ENCODE data around the gene TIMM13. TPM values are rescaled to one million over a fixed set of nuclear protein-coding genes. Genes with fewer than 3 reads are reported as not detected.

Gene TIMM13
- total RNA-seq, 1 experiment from 2014 or later, result 49.3 TPM

DNA sequence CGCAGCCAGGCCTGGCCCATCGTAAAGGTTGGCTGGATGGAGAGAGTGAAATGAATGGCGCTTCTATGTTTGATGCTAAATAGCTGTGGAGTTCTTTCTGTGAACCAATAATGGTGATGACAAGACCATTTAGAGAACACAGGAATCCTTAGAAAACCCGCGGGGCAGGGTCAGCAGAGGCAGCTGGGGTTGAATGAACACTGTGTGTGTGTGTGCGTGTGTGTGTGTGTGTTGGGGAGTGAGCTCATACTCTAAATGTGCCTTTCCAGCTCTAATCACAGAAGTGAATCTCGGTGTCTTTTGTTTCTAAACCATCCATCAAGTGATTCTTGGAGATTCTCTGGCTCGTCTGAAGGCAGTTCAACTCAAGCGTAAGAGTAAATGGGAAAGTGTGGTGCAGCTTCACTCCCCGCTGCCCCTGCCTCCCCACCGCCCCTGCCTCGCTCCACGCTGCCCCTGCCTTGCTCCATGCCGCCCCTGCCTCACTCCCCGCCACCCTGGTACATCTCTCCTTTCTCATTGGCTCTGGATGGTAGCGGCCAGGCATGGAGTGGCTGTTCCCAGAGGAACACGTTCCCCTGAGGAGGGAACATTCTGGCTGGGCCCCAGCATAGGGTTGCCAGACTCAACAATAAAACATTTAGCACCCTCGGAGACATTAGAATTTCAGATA is 46.1 kb downstream of the TIMM13 start:
- Histone ChIP-seq H3K4me3 (ENCODE audit: low read length) (no peak overlapping the region), H3K27me3 (ENCODE audit: low read length) (no peaks in the 10 kb centered on the region)
- DNase-seq, result no peak

DNA sequence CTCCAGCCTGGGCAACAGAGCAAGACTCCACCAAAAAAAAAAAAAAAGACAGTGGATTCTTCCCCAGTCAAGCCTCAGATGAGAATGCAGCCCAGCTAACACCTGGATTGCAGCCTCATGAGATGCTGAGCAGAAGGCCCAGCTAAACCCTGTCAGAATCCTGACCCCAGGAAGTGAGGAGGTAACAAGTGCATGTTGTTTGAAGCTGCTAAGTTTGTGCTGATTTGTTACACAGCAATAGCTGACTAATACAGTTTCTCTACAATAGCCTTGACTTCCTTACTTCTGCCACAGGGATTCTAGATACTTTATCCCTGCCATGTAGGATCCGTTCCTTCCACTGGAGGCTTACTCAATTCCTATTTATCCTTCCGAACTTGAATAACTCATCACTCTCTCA is 46.8 kb downstream of the TIMM13 start:
- Histone ChIP-seq H3K9ac (ENCODE audit: low read length) (no peak overlapping the region), H3K9me3 (ENCODE audit: low read length) (no peaks in the 10 kb centered on the region; the same call in 1 of the 2 replicates), H3K27ac (ENCODE audit: low read length) (no peak overlapping the region)

More for the DNA sequence above, 46.1 kb downstream of the TIMM13 start:
- H3K9ac ChIP-seq (ENCODE audit: low read length), result no peak overlapping the region
- H4K20me1 ChIP-seq (ENCODE audit: insufficient read depth, low read depth, low read length), result no peaks in the 10 kb centered on the region
- no peaks in the 10 kb centered on the region; the same call in 1 of the 2 replicates for H3K9me3 ChIP-seq (ENCODE audit: low read length)
- no peaks in the 10 kb centered on the region for H3K9me2 ChIP-seq (replicated peaks; ENCODE audit: insufficient read depth, low read length)
- peaks cover 4% of the 10 kb centered on the region; the same call in 1 of the 2 replicates for H3K4me1 ChIP-seq (ENCODE audit: low read length)
- H3K27ac ChIP-seq (ENCODE audit: low read length), result no peak overlapping the region
- H2AFZ ChIP-seq (ENCODE audit: low read length), result no peak overlapping the region
- H3K79me2 ChIP-seq (ENCODE audit: low read length), result no peaks in the 10 kb centered on the region
- H3K36me3 ChIP-seq (ENCODE audit: insufficient read depth, low read length), result no peaks in the 10 kb centered on the region
- H3K4me2 ChIP-seq (ENCODE audit: low read depth, low read length, poor library complexity, severe bottlenecking), result no peak overlapping the region

DNA sequence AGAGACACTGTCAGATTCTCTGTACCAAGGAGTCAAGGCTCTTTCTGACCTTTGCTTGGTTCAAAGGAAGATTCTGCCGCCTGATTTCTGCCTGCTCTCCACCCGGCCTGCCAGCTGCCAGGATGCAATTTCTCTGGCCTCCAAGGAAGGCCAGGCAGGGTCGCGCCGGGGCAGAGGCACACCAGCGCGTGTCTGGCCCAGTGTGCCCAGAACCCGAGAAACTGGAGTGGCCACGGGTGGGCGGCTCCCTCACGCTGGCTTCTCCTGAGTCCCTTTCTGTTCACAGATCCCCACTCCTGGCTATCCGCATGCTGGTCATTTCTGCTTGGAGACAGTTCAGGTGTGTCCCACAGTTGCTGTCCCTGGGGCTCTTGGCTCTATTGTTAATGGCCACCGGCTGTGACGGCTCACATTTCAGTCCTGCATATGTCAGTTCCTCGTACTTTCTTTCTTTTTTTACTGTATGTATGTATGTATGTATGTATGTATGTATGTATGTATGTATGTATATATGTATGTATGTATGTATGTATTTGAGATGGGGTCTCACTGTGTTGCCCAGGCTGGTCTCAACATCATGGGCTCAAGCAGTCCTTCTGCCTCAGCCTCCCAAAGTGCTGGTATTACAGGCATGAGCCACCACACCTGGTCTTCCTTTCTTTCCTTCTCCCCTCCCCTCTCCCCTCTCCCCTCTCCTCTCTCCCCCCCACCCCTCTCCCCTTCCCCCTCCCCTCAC is 50.4 kb downstream of the TIMM13 start:
- Histone ChIP-seq H3K9me2 (replicated peaks; ENCODE audit: insufficient read depth, low read length) (no peaks in the 10 kb centered on the region), H3K4me3 (ENCODE audit: low read length) (no peak overlapping the region), H3K9ac (ENCODE audit: low read length) (no peak overlapping the region), H3K4me2 (ENCODE audit: low read depth, low read length, poor library complexity, severe bottlenecking) (no peak overlapping the region), H4K20me1 (ENCODE audit: insufficient read depth, low read depth, low read length) (no peaks in the 10 kb centered on the region), H3K79me2 (ENCODE audit: low read length) (no peaks in the 10 kb centered on the region), H3K27ac (ENCODE audit: low read length) (no peak overlapping the region), H2AFZ (ENCODE audit: low read length) (no peak overlapping the region), H3K9me3 (ENCODE audit: low read length) (no peaks in the 10 kb centered on the region; the same call in 1 of the 2 replicates), H3K27me3 (ENCODE audit: low read length) (no peaks in the 10 kb centered on the region), H3K36me3 (ENCODE audit: insufficient read depth, low read length) (no peaks in the 10 kb centered on the region), H3K4me1 (ENCODE audit: low read length) (no peaks in the 10 kb centered on the region)
- DNase-seq, result no peak

More for the DNA sequence above, 46.8 kb downstream of the TIMM13 start:
- Histone ChIP-seq H4K20me1 (ENCODE audit: insufficient read depth, low read depth, low read length) (no peaks in the 10 kb centered on the region), H3K4me3 (ENCODE audit: low read length) (no peak overlapping the region), H2AFZ (ENCODE audit: low read length) (no peak overlapping the region), H3K4me1 (ENCODE audit: low read length) (peaks cover 4% of the 10 kb centered on the region; the same call in 1 of the 2 replicates), H3K4me2 (ENCODE audit: low read depth, low read length, poor library complexity, severe bottlenecking) (no peak overlapping the region), H3K79me2 (ENCODE audit: low read length) (no peaks in the 10 kb centered on the region), H3K36me3 (ENCODE audit: insufficient read depth, low read length) (no peaks in the 10 kb centered on the region), H3K9me2 (replicated peaks; ENCODE audit: insufficient read depth, low read length) (no peaks in the 10 kb centered on the region), H3K27me3 (ENCODE audit: low read length) (no peaks in the 10 kb centered on the region)
- no peak for DNase-seq

Other genes with a start within 250 kb of the TIMM13 start
- gene PLEKHJ1, start 191.3 kb downstream of the TIMM13 start, total RNA-seq (2014; rRNA removed; shearing (Covaris generic); ENCODE audit: low replicate concordance), result 57.4 and 136 TPM in 2 replicates
- gene SF3A2, start 190.8 kb downstream of the TIMM13 start, total RNA-seq (2014; rRNA removed; shearing (Covaris generic); ENCODE audit: low replicate concordance), result 27.2 and 55.8 TPM in 2 replicates
- 1.9 and 7.2 TPM in 2 replicates for gene AMH, start 178.3 kb downstream of the TIMM13 start, total RNA-seq (2014; rRNA removed; shearing (Covaris generic); ENCODE audit: low replicate concordance)
- not detected in 2 replicates for gene JSRP1, start 171.2 kb downstream of the TIMM13 start, total RNA-seq (2014; rRNA removed; shearing (Covaris generic); ENCODE audit: low replicate concordance)
- not detected in 2 replicates for gene PEAK3, start 145.4 kb downstream of the TIMM13 start, total RNA-seq (2014; rRNA removed; shearing (Covaris generic); ENCODE audit: low replicate concordance)
- not detected in 2 replicates for gene LINGO3, start 119.4 kb downstream of the TIMM13 start, total RNA-seq (2014; rRNA removed; shearing (Covaris generic); ENCODE audit: low replicate concordance)
- gene LSM7, start 99.0 kb downstream of the TIMM13 start, total RNA-seq (2014; rRNA removed; shearing (Covaris generic); ENCODE audit: low replicate concordance), result 140 and 228 TPM in 2 replicates
- gene SPPL2B, start 98.9 kb downstream of the TIMM13 start, total RNA-seq (2014; rRNA removed; shearing (Covaris generic); ENCODE audit: low replicate concordance), result 18.2 and 48.3 TPM in 2 replicates
- gene TMPRSS9, start 67.3 kb downstream of the TIMM13 start, total RNA-seq (2014; rRNA removed; shearing (Covaris generic); ENCODE audit: low replicate concordance), result not detected in 2 replicates
- 20.8 and 80.2 TPM in 2 replicates for gene LMNB2, start 29.4 kb upstream of the TIMM13 start, total RNA-seq (2014; rRNA removed; shearing (Covaris generic); ENCODE audit: low replicate concordance)
- gene GADD45B, start 48.5 kb upstream of the TIMM13 start, total RNA-seq (2014; rRNA removed; shearing (Covaris generic); ENCODE audit: low replicate concordance), result 8.6 and 11.0 TPM in 2 replicates

Measured in Karpas-422 (cell line).